Activated naive CD4-positive, alpha-beta T cell treated with anti-CD3 and anti-CD28 coated beads for 36 hours (primary cell): ENCODE data around the gene CDKN2B-AS1. TPM values are rescaled to one million over a fixed set of nuclear protein-coding genes. Genes with fewer than 3 reads are reported as not detected.

Experiments used
- CTCF ChIA-PET: fragments of 350-600 bp; sonication (Branson Sonifier 250); formaldehyde crosslinking; loops from one replicate; lab custom pipeline; 2021; ENCODE audit warnings: antibody characterized with exemption; lab: Charles Lee
- DNase-seq: peaks from one replicate; pipeline ENCODE4 v3.0.0-alpha.2; 2020
- H3K27ac Mint-ChIP-seq: one replicate; pipeline ENCODE4 v1.8.0; 2021; ENCODE audit warnings: mild to moderate bottlenecking, mixed read lengths
- H3K27me3 Mint-ChIP-seq: one replicate; pipeline ENCODE4 v1.8.0; 2021; ENCODE audit warnings: low read depth, mixed read lengths
- H3K36me3 Mint-ChIP-seq: one replicate; pipeline ENCODE4 v1.8.0; 2021; ENCODE audit warnings: low read depth, mixed read lengths
- H3K4me1 Mint-ChIP-seq: one replicate; pipeline ENCODE4 v1.8.0; 2021; ENCODE audit warnings: low read depth, mixed read lengths
- H3K4me3 Mint-ChIP-seq: one replicate; pipeline ENCODE4 v1.8.0; 2021; ENCODE audit warnings: mild to moderate bottlenecking, moderate library complexity, mixed read lengths
- H3K9me3 Mint-ChIP-seq: one replicate; pipeline ENCODE4 v1.8.0; 2021; ENCODE audit warnings: mixed read lengths
- intact Hi-C: fragments of 100-400 bp; cut with micrococcal nuclease; formaldehyde crosslinking; loops from one replicate; pipeline ENCODE4 v1.15.1; 2023
- total RNA-seq, 2 experiments: library from RNA; stranded (reverse); gene quantifications; one replicate each; pipeline ENCODE4 v1.2.3, GENCODE V29; 2021

The CDKN2B-AS1 gene
- total RNA-seq, 2 experiments from 2014 or later: 0.24 TPM; not detected in 1

GRCh38 chr9:21984101-21984500 is 10.5 kb upstream of the CDKN2B-AS1 start:
- CTCF ChIA-PET: interaction anchor here (1.5 to 2.3 kb wide), 2 partner anchors 24 to 54 kb away, joined by 3 to 6 read pairs; no protein-coding TSS in a partner anchor
- intact Hi-C loops: no loop called here
- Mint-ChIP-seq H3K27ac (no peak overlapping the region), H3K4me3 (no peak overlapping the region), H3K36me3 (no peaks in the 10 kb centered on the region), H3K9me3 (no peaks in the 10 kb centered on the region), H3K27me3 (peaks cover 69% of the 10 kb centered on the region), H3K4me1 (no peaks in the 10 kb centered on the region)
- DNase-seq: no peak

- Mint-ChIP-seq H3K36me3 (peaks cover 5% of the 10 kb centered on the region), H3K27me3 (peaks cover 71% of the 10 kb centered on the region), H3K4me3 (no peak overlapping the region), H3K4me1 (peaks cover 3% of the 10 kb centered on the region), H3K9me3 (peaks cover 6% of the 10 kb centered on the region), H3K27ac (no peak overlapping the region)
- intact Hi-C loops: no loop called here
- CTCF ChIA-PET: interaction anchor here (1.5 to 2.4 kb wide), 2 partner anchors 16 to 22 kb away, joined by 5 to 17 read pairs; partner anchors contain the start of gene CDKN2B
- DNase-seq: no peak
Measured at GRCh38 chr9:21985964-21986667, 8.5 kb upstream of the CDKN2B-AS1 start.

- peaks cover 5% of the 10 kb centered on the region for H3K36me3 Mint-ChIP-seq
- H3K4me1 Mint-ChIP-seq: peaks cover 5% of the 10 kb centered on the region
- peaks cover 68% of the 10 kb centered on the region for H3K27me3 Mint-ChIP-seq
Measured at GRCh38 chr9:21988056-21988990, 6.3 kb upstream of the CDKN2B-AS1 start.

GRCh38 chr9:21989440-21990189 is 5.0 kb upstream of the CDKN2B-AS1 start:
- Mint-ChIP-seq H3K4me3 (no peak overlapping the region), H3K27me3 (peaks cover 61% of the 10 kb centered on the region), H3K4me1 (peaks cover 11% of the 10 kb centered on the region), H3K36me3 (peaks cover 5% of the 10 kb centered on the region), H3K27ac (no peak overlapping the region), H3K9me3 (peaks cover 6% of the 10 kb centered on the region)
- CTCF ChIA-PET: no interaction called here
- intact Hi-C loops: loop anchor here (1.0 to 10.0 kb wide), 2 partner anchors 14 to 435 kb away; no protein-coding TSS in a partner anchor
- no peak for DNase-seq

More at GRCh38 chr9:21988056-21988990, 6.3 kb upstream of the CDKN2B-AS1 start:
- Mint-ChIP-seq H3K9me3 (peaks cover 6% of the 10 kb centered on the region), H3K4me3 (no peak overlapping the region), H3K27ac (no peak overlapping the region)
- no peak for DNase-seq
- intact Hi-C loops: no loop called here
- CTCF ChIA-PET: no interaction called here

GRCh38 chr9:21991072-21991959 is 3.3 kb upstream of the CDKN2B-AS1 start:
- Mint-ChIP-seq H3K27me3 (peaks cover 60% of the 10 kb centered on the region), H3K27ac (no peak overlapping the region), H3K36me3 (peaks cover 5% of the 10 kb centered on the region), H3K9me3 (peaks cover 6% of the 10 kb centered on the region), H3K4me3 (no peak overlapping the region), H3K4me1 (peaks cover 14% of the 10 kb centered on the region)
- CTCF ChIA-PET: interaction anchor here (0.9 to 1.8 kb wide), 4 partner anchors 9 to 177 kb away, joined by 3 to 12 read pairs (median 3); partner anchors contain the start of gene CDKN2B
- intact Hi-C loops: loop anchor here (10.0 kb wide), 1 partner anchor 437 kb away; no protein-coding TSS in a partner anchor
- DNase-seq: no peak

- H3K9me3 Mint-ChIP-seq: peaks cover 6% of the 10 kb centered on the region
- no peak overlapping the region for H3K27ac Mint-ChIP-seq
- intact Hi-C loops: loop anchor here (10.0 kb wide), 1 partner anchor 438 kb away; no protein-coding TSS in a partner anchor
- DNase-seq: no peak
- peak overlapping the region; percentile 87 for H3K4me3 Mint-ChIP-seq
- H3K27me3 Mint-ChIP-seq: peaks cover 57% of the 10 kb centered on the region
- H3K4me1 Mint-ChIP-seq: peaks cover 14% of the 10 kb centered on the region
- H3K36me3 Mint-ChIP-seq: peaks cover 5% of the 10 kb centered on the region
- CTCF ChIA-PET: interaction anchor here (0.7 to 1.4 kb wide), 2 partner anchors 67 to 179 kb away, joined by 3 read pairs; no protein-coding TSS in a partner anchor
Measured at GRCh38 chr9:21993007-21993406, 1.6 kb upstream of the CDKN2B-AS1 start.

GRCh38 chr9:21993893-21994555 is 567 bp upstream of the CDKN2B-AS1 start, which contains the start of gene CDKN2A:
Gene CDKN2A, minus strand, starts transcription at chr9:21994392.
- H3K9me3 Mint-ChIP-seq: peaks cover 6% of the 10 kb centered on the region
- peak within 1 kb of the TSS; percentile 36 for H3K27ac Mint-ChIP-seq
- CTCF ChIA-PET: interaction anchor here (0.9 to 2.3 kb wide), 4 partner anchors 14 to 462 kb away, joined by 3 to 8 read pairs (median 3); partner anchors contain the start of gene CDKN2B
- peak; percentile 42 for DNase-seq
- H3K4me1 Mint-ChIP-seq: peaks cover 14% of the 10 kb centered on the region
- peaks cover 51% of the 10 kb centered on the region for H3K27me3 Mint-ChIP-seq
- peak within 1 kb of the TSS; percentile 87 for H3K4me3 Mint-ChIP-seq
- peaks cover 5% of the 10 kb centered on the region for H3K36me3 Mint-ChIP-seq
- intact Hi-C loops: loop anchor here (1.0 to 10.0 kb wide), 3 partner anchors 86 to 439 kb away; partner anchors contain the start of gene MTAP

- no peaks in the 10 kb centered on the region for H3K9me3 Mint-ChIP-seq
- H3K27me3 Mint-ChIP-seq: peaks cover 44% of the 10 kb centered on the region
- H3K4me3 Mint-ChIP-seq: peak overlapping the region; percentile 87
- H3K4me1 Mint-ChIP-seq: peaks cover 10% of the 10 kb centered on the region
- CTCF ChIA-PET: interaction anchor here (0.9 to 2.3 kb wide), 5 partner anchors 13 to 461 kb away, joined by 3 to 8 read pairs (median 3); partner anchors contain the start of gene CDKN2B
- no peaks in the 10 kb centered on the region for H3K36me3 Mint-ChIP-seq
- intact Hi-C loops: loop anchor here (1.0 to 10.0 kb wide), 8 partner anchors 13 to 660 kb away; partner anchors contain the start of genes KLHL9 and MTAP
- DNase-seq: peak; percentile 77
- H3K27ac Mint-ChIP-seq: peak overlapping the region; percentile 36
Measured at GRCh38 chr9:21995006-21995665, 545 bp downstream of the CDKN2B-AS1 start.

GRCh38 chr9:21995666-21996398 is 1.2 kb downstream of the CDKN2B-AS1 start:
- no peaks in the 10 kb centered on the region for H3K36me3 Mint-ChIP-seq
- H3K9me3 Mint-ChIP-seq: no peaks in the 10 kb centered on the region
- H3K4me1 Mint-ChIP-seq: peaks cover 10% of the 10 kb centered on the region
- intact Hi-C loops: loop anchor here (1.0 to 10.0 kb wide), 8 partner anchors 12 to 661 kb away; partner anchors contain the start of genes KLHL9 and MTAP
- no peak overlapping the region for H3K27ac Mint-ChIP-seq
- DNase-seq: no peak
- CTCF ChIA-PET: interaction anchor here (1.0 to 1.3 kb wide), 2 partner anchors 42 to 249 kb away, joined by 4 to 5 read pairs; no protein-coding TSS in a partner anchor
- H3K27me3 Mint-ChIP-seq: peaks cover 41% of the 10 kb centered on the region
- peak overlapping the region; percentile 87 for H3K4me3 Mint-ChIP-seq
